T-cell (primary cell): ENCODE results near the gene ANO4. TPM values are rescaled to one million over a fixed set of nuclear protein-coding genes. Genes with fewer than 3 reads are reported as not detected.

Source experiments
- ATAC-seq, 4 experiments: fragments of 200-7000 bp in 3 of 4; fragments of 150-1000 bp in 1 of 4; cut with Tn5 transposase; replicated peaks in 1 of 4; 1 replicate in 3 of 4; 2 replicates in 1 of 4; pipeline ENCODE4 v1.10.0; 2021; ENCODE audit warnings: moderate library complexity in 3 of 4, mild to moderate bottlenecking in 2 of 4, moderate number of reproducible peaks in 1 of 4
- CTCF ChIA-PET, 2 donors: fragments of 300-600 bp; sonication (Branson Sonifier 250); formaldehyde crosslinking; loops; one replicate each; lab custom pipeline; 2022; ENCODE audit warnings: antibody characterized with exemption in 2 of 2; lab: Charles Lee
- POLR2A ChIA-PET, 2 donors: fragments of 300-600 bp; sonication (Branson Sonifier 250); formaldehyde crosslinking; loops; one replicate each; lab custom pipeline; 2022; ENCODE audit warnings: antibody characterized with exemption in 2 of 2; lab: Charles Lee
- DNase-seq, 35 experiments: peaks; one replicate each; pipeline versions ENCODE4 v3.0.0 to v3.0.0-alpha.2; 2013 to 2023
- H3K27ac ChIP-seq: one replicate; pipeline ENCODE4 v1.5.1; 2013; ENCODE audit warnings: low read length
- H3K27me3 ChIP-seq, 2 experiments: replicated peaks in 1 of 2; 1 replicate in 1 of 2; 2 replicates in 1 of 2; pipeline versions ENCODE4 v1.6.1 to v1.7.0; 2013; ENCODE audit warnings: low read length in 1 of 2, mixed read lengths in 1 of 2; ENCODE audit not compliant: control insufficient read depth in 2 of 2, insufficient read depth in 2 of 2; ENCODE audit errors: extremely low read depth in 1 of 2
- H3K36me3 ChIP-seq, 2 donors: 1 replicate in 1 of 2; 2 replicates in 1 of 2; pipeline versions ENCODE4 v1.6.1 to v1.7.0; 2013; ENCODE audit warnings: low read length in 1 of 2; ENCODE audit not compliant: control insufficient read depth in 2 of 2, insufficient read depth in 1 of 2; ENCODE audit errors: extremely low read depth in 1 of 2
- H3K4me1 ChIP-seq, 2 experiments: 1 replicate in 1 of 2; 2 replicates in 1 of 2; pipeline versions ENCODE4 v1.6.1 to v1.7.0; 2013; ENCODE audit warnings: low read length in 2 of 2, mixed read lengths in 1 of 2; ENCODE audit not compliant: insufficient read depth in 2 of 2, control insufficient read depth in 1 of 2; ENCODE audit errors: extremely low read depth in 1 of 2
- H3K4me3 ChIP-seq, 2 donors: 1 replicate in 1 of 2; 2 replicates in 1 of 2; pipeline versions ENCODE4 v1.5.1 to v1.7.0; 2013; ENCODE audit warnings: mild to moderate bottlenecking in 2 of 2, low read length in 1 of 2, moderate library complexity in 1 of 2; ENCODE audit not compliant: control insufficient read depth in 1 of 2; ENCODE audit errors: extremely low read depth in 1 of 2
- H3K9me3 ChIP-seq: 2 replicates; pipeline ENCODE4 v1.7.0; 2013
- H3K27ac Mint-ChIP-seq, 2 donors: one replicate each; pipeline ENCODE4 v1.8.0; 2020 to 2021; ENCODE audit warnings: mild to moderate bottlenecking in 2 of 2, mixed read lengths in 2 of 2
- H3K27me3 Mint-ChIP-seq, 2 donors: one replicate each; pipeline ENCODE4 v1.8.0; 2021 to 2022; ENCODE audit warnings: mixed read lengths in 2 of 2
- H3K36me3 Mint-ChIP-seq: one replicate; pipeline ENCODE4 v1.8.0; 2021; ENCODE audit warnings: mixed read lengths
- H3K4me1 Mint-ChIP-seq, 3 donors: one replicate each; pipeline ENCODE4 v1.8.0; 2020 to 2022; ENCODE audit warnings: mixed read lengths in 3 of 3, mild to moderate bottlenecking in 1 of 3
- H3K4me3 Mint-ChIP-seq, 3 donors: one replicate each; pipeline ENCODE4 v1.8.0; 2020 to 2022; ENCODE audit warnings: mild to moderate bottlenecking in 3 of 3, mixed read lengths in 3 of 3, moderate library complexity in 3 of 3
- H3K9me3 Mint-ChIP-seq, 3 donors: one replicate each; pipeline ENCODE4 v1.8.0; 2020 to 2022; ENCODE audit warnings: mixed read lengths in 3 of 3
- WGBS: methylation state at CpG from one replicate; pipeline ENCODE4 v1.1.5; 2013; ENCODE audit warnings: missing lambda C conversion rate; ENCODE audit not compliant: insufficient coverage; 5-methylcytosine and 5-hydroxymethylcytosine counted together
- total RNA-seq, 35 experiments: library from RNA in 6 of 35; stranded (reverse) in 6 of 35; fragments of 120-200 nt in 1 of 35; gene quantifications; one replicate each; pipeline versions ENCODE4 v1.2.1 to v1.2.4 and lab custom pipeline; 2013 to 2026

ANO4 gene
- total RNA-seq, 5 donors from 2014 or later (not counting 1 experiment from before 2014, with no cell fraction given): 0.26 TPM; not detected in 4

GRCh38 chr12:100953217-100953616, 158.6 kb downstream of the ANO4 start:
- ATAC-seq: no peak
- CTCF ChIA-PET: interaction anchor here in 1 of 2 donors (0.7 kb wide), 1 partner anchor 11 kb away, joined by 3 read pairs; no protein-coding TSS in a partner anchor
- Histone ChIP-seq H3K36me3 (no peaks in the 10 kb centered on the region), H3K27me3 (peaks cover 0 to 3% of the 10 kb centered on the region in 2 experiments), H3K4me1 (no peaks in the 10 kb centered on the region), H3K27ac (no peak overlapping the region), H3K4me3 (no peak overlapping the region), H3K9me3 (no peaks in the 10 kb centered on the region)
- Mint-ChIP-seq H3K27ac (no peak overlapping the region), H3K36me3 (no peaks in the 10 kb centered on the region), H3K4me1 (no peaks in the 10 kb centered on the region), H3K27me3 (no peaks in the 10 kb centered on the region), H3K9me3 (no peaks in the 10 kb centered on the region), H3K4me3 (no peak overlapping the region)
- no peak for DNase-seq
- POLR2A ChIA-PET: no interaction called here

GRCh38 chr12:100953677-100954076, 159.1 kb downstream of the ANO4 start:
- Mint-ChIP-seq H3K27ac (no peak overlapping the region), H3K27me3 (no peaks in the 10 kb centered on the region), H3K9me3 (no peaks in the 10 kb centered on the region), H3K4me1 (no peaks in the 10 kb centered on the region), H3K36me3 (no peaks in the 10 kb centered on the region), H3K4me3 (no peak overlapping the region)
- no CpG with 5 or more reads among the region's 2 CpGs for WGBS
- H3K4me3 ChIP-seq: no peak overlapping the region
- ChIA-PET CTCF (interaction anchor here in 1 of 2 donors (0.5 to 0.7 kb wide), 2 partner anchors 11 to 877 kb away, joined by 3 to 4 read pairs; no protein-coding TSS in a partner anchor), POLR2A (no interaction called here)
- no peak overlapping the region for H3K27ac ChIP-seq
- peaks cover 0 to 3% of the 10 kb centered on the region in 2 experiments for H3K27me3 ChIP-seq
- H3K36me3 ChIP-seq: no peaks in the 10 kb centered on the region
- no peak for ATAC-seq
- H3K9me3 ChIP-seq: no peaks in the 10 kb centered on the region
- DNase-seq: no peak
- H3K4me1 ChIP-seq: no peaks in the 10 kb centered on the region

- H3K4me1 ChIP-seq: no peaks in the 10 kb centered on the region
- no peaks in the 10 kb centered on the region for H3K36me3 Mint-ChIP-seq
- ATAC-seq: no peak
- no peak overlapping the region for H3K4me3 ChIP-seq
- H3K9me3 ChIP-seq: no peaks in the 10 kb centered on the region
- no peaks in the 10 kb centered on the region for H3K9me3 Mint-ChIP-seq
- ChIA-PET CTCF (interaction anchor here in 1 of 2 donors (0.5 kb wide), 1 partner anchor 877 kb away, joined by 4 read pairs; no protein-coding TSS in a partner anchor), POLR2A (no interaction called here)
- H3K4me1 Mint-ChIP-seq: no peaks in the 10 kb centered on the region
- H3K4me3 Mint-ChIP-seq: no peak overlapping the region
- no peaks in the 10 kb centered on the region for H3K27me3 Mint-ChIP-seq
- WGBS: 90% methylated on average over 2 of the region's 3 CpGs
- H3K27ac ChIP-seq: no peak overlapping the region
- H3K36me3 ChIP-seq: no peaks in the 10 kb centered on the region
- H3K27me3 ChIP-seq: peaks cover 0 to 3% of the 10 kb centered on the region in 2 experiments
- H3K27ac Mint-ChIP-seq: no peak overlapping the region
- no peak for DNase-seq
Observed at GRCh38 chr12:100954118-100954517, 159.5 kb downstream of the ANO4 start.

- Histone ChIP-seq H3K27me3 (peaks cover 0 to 3% of the 10 kb centered on the region in 2 experiments), H3K27ac (no peak overlapping the region), H3K4me1 (no peaks in the 10 kb centered on the region), H3K9me3 (no peaks in the 10 kb centered on the region), H3K36me3 (no peaks in the 10 kb centered on the region), H3K4me3 (no peak overlapping the region)
- DNase-seq: no peak
- Mint-ChIP-seq H3K4me3 (no peak overlapping the region), H3K36me3 (no peaks in the 10 kb centered on the region), H3K9me3 (peaks cover 0 to 5% (median 0%) of the 10 kb centered on the region in 3 donors), H3K4me1 (no peaks in the 10 kb centered on the region), H3K27me3 (no peaks in the 10 kb centered on the region), H3K27ac (no peak overlapping the region)
- CTCF ChIA-PET: no interaction called here
- POLR2A ChIA-PET: no interaction called here
- ATAC-seq: no peak
- 81% methylated on average over 3 of the region's 4 CpGs for WGBS
Observed at GRCh38 chr12:100955139-100955538, 160.6 kb downstream of the ANO4 start.

GRCh38 chr12:100956311-100956852, 161.8 kb downstream of the ANO4 start:
- peaks cover 0 to 3% of the 10 kb centered on the region in 2 experiments for H3K27me3 ChIP-seq
- H3K4me1 ChIP-seq: no peaks in the 10 kb centered on the region
- ATAC-seq (no peak), DNase-seq (no peak)
- POLR2A ChIA-PET: interaction anchor here in 1 of 2 donors (0.6 kb wide), 1 partner anchor 18 kb away, joined by 3 read pairs; no protein-coding TSS in a partner anchor
- WGBS: no CpG with 5 or more reads among the region's 5 CpGs
- no peaks in the 10 kb centered on the region for H3K27me3 Mint-ChIP-seq
- H3K36me3 Mint-ChIP-seq: no peaks in the 10 kb centered on the region
- H3K4me1 Mint-ChIP-seq: no peaks in the 10 kb centered on the region
- no peaks in the 10 kb centered on the region for H3K9me3 ChIP-seq
- H3K27ac ChIP-seq: no peak overlapping the region
- H3K4me3 ChIP-seq: no peak overlapping the region
- CTCF ChIA-PET: no interaction called here
- no peaks in the 10 kb centered on the region for H3K36me3 ChIP-seq
- H3K27ac Mint-ChIP-seq: no peak overlapping the region
- H3K9me3 Mint-ChIP-seq: peaks cover 0 to 5% (median 0%) of the 10 kb centered on the region in 3 donors
- H3K4me3 Mint-ChIP-seq: no peak overlapping the region

- no peaks in the 10 kb centered on the region for H3K9me3 ChIP-seq
- ChIA-PET POLR2A (no interaction called here), CTCF (no interaction called here)
- no peak overlapping the region for H3K4me3 ChIP-seq
- no peaks in the 10 kb centered on the region for H3K27me3 Mint-ChIP-seq
- no peak overlapping the region for H3K27ac Mint-ChIP-seq
- H3K36me3 ChIP-seq: no peaks in the 10 kb centered on the region
- peaks cover 0 to 5% (median 0%) of the 10 kb centered on the region in 3 donors for H3K9me3 Mint-ChIP-seq
- DNase-seq: no peak
- WGBS: 31% methylated on average over 1 of the region's 1 CpG
- no peaks in the 10 kb centered on the region for H3K4me1 Mint-ChIP-seq
- H3K27ac ChIP-seq: no peak overlapping the region
- H3K4me3 Mint-ChIP-seq: no peak overlapping the region
- peaks cover 0 to 3% of the 10 kb centered on the region in 2 experiments for H3K27me3 ChIP-seq
- no peaks in the 10 kb centered on the region for H3K4me1 ChIP-seq
- H3K36me3 Mint-ChIP-seq: no peaks in the 10 kb centered on the region
- ATAC-seq: no peak
Observed at GRCh38 chr12:100959481-100959880, 164.9 kb downstream of the ANO4 start.
